NCI-H69 (cell line): ENCODE data around the gene PRORP.
A peak's percentile ranks its signal among the peaks of the same experiment; 100 is the strongest.
"Not testable (repeated sequence)": the region's sequence is repeated elsewhere in the genome, so short reads cannot be mapped to it uniquely, and the experiment has no call there.

Source experiments
- DNase-seq: peaks from one replicate; lab custom pipeline; 2025; lab: John Stamatoyannopoulos, UW

PRORP gene

DNA sequence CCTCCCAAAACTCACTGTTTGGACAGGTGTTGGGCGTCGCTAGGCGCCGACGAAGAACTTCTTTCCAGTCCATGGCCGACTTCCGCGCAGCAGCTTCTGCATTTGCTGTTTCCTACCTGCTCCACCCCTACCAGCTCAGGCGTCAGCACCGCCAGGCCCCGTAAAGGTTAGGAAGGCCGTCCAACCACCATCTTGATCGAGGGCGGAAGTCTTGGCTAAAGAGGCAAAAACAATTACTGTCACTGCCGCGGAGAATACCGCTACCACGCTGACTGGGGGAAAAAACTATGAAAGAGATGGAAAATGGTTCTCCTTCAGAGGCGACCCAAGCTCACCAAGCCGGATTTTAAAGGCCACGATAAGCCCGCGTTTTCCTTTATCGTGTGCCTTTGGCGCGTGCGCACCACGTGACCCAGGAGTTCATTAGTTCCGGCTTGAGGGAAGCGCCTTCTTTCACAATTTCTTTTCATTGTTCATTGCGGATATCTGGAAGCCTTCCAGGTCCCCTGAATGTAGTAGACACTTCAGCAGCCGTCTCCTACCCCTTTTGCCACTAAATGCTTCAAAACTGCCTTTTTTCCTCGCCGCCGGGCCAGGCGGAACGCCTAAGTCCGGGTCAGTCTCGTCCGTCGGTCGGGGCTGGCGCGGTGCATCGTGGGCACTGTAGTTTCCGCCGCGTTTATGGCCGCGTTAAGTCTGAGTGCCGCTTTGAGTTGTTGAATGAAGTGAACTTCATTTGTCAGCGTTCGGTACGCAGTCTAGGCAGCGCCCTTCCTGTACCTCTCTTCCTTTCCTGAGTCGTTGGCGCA, at the start of gene PRORP, which contains the start of gene PPP2R3C:
Gene PRORP, plus strand, starts transcription at position 666 of the 809 bp plus-strand sequence. CDS start 694 bp downstream, outside the sequence.
Gene PPP2R3C, minus strand, starts transcription at position 104 of the 809 bp plus-strand sequence. Its CDS starts 31 bp downstream, at position 73.
- DNase-seq, result peak; percentile 98

GRCh38 chr14:35073486-35073885, 48.9 kb upstream of the PRORP start:
- DNase-seq, result peak; percentile 24

- no peak for DNase-seq
Observed at GRCh38 chr14:35078082-35078481, 44.3 kb upstream of the PRORP start.

DNA sequence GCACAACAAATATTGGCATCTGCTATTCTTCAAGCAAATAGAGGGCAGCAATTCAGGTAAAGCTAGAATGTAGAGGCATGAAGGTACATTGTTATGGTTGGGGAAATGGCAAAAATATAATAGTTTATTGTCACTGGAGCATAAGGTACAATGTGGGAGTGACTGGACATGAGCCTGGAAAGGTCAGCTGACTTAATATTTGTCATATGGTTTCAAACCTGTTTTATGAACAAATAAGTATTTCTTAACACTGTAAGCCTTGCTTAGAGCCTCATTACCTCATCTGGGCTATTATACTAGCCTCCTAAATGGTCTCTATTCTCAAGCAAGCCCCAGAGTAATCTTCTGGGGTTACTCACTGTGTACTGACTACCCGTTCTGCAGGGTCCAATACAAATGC, 42.6 kb upstream of the PRORP start:
- no peak for DNase-seq

DNA sequence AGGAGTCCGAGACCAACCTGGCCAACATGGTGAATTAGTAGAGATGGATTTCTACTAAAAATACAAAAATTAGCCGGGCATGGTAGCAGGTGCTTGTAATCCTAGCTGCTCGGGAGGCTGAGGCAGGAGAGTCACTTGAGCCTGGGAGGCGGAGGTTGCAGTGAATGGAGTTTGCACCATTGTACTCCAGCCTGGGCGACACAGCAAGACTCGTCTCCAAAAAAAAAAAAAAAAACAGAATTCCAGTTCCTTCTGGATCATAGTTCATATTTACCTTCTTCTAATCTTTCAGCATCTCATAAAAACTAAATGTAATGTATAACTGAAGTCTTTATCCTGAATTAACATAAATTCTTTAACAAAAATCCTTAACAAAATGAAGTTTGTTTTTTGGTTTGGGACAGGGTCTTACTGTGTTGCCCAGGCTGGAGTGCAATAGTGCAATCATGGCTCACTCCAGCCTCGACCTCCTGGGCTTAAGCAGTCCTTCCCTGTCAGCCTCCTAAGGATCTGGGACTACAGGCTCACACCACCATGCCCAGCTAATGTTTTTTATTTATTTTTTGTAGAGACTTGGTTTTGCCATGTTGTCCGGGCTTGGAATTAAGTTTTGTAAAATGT, 38.7 kb upstream of the PRORP start:
- no peak for DNase-seq

- no peak for DNase-seq
Observed at GRCh38 chr14:35085441-35085840, 36.9 kb upstream of the PRORP start.

GRCh38 chr14:35088514-35088913, 33.8 kb upstream of the PRORP start:
- no peak for DNase-seq

GRCh38 chr14:35094645-35095044, 27.7 kb upstream of the PRORP start:
- DNase-seq, result not testable (repeated sequence)

- DNase-seq, result no peak
Observed at GRCh38 chr14:35107866-35108265, 14.5 kb upstream of the PRORP start.

DNA sequence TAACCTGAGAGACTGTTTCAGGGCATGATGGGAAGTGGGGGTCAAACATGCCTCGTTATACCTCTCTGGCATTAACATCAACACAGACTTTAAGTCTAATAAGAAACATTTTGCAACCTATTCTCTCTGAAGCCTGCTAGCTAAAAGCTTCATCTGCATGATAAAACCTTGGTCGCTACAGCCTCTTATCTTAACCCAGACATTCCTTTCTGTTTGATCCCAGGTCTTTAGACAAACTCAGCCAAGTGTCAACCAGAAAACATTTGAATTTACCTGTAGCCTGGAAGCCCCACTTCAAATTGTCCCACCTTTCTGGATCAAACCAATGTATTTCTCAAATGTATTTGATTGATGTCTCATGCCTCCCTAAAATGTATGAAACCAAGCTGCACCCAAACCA, 9.7 kb upstream of the PRORP start:
- DNase-seq, result no peak

DNA sequence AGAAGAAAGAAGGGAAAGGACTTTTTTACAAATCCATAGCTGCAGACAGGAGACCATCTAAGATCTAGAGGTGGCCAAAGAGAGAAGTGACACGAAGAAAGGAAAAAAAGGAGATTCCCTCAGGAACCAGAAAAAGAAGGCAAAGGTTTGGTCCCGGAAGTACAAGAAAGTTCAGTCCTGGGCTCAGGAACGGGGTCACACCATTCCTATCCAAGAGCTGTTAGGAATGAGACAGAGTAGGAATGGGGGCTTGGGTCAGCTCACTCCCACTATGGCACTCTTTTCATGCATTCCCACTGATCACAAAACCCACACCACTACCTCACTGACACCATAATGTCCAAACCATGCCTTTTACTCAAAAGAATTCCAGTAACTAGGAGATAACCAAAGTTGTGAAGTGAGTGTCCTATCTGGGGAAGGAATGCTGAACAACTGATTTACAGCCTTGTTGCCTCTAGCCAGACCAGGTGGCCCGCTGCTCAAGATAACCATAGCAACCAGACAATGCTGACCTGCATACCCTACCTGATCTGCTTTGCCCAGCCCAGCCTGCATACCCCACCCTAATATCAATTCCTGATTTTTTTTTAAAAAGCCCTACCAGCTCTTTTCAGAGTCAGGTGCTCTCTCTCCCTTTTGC, 8.9 kb upstream of the PRORP start:
- no peak for DNase-seq

DNA sequence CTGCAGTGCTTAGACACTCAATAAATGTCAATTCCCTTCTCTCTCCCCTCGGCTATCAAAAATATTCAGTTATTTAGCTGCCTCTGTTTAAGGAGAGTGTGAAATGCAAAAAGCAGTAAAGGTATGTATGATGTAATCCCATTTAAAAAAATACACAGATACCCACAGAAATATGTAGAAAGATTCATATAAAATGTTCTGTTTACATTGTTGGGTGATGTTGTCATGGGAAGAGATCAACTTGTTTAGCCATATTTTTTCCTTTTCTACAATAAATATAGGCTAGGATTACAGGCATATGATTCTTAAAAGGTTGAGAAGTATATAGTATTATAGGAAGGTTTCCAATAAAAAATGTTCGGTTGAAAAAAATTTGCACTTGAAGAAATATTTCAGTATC, 8.3 kb upstream of the PRORP start:
- DNase-seq, result no peak

DNA sequence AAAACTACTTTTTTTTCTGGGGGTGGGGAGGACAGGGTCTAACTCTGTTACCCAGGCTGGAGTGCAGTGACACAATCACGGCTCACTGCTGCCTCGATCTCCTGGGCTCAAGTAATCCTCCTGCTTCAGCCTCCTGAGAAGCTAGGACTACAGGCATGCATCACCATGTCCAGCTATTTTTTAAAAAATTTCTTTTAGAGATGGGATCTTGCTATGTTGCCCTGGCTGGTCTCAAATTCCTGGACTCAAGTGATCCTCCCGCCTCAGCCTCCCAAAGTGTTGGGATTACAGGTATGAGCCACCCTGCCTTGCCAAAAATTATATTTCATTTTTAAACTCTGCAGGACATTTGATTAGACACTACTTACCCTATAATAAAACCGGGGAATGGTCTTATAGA, 6.1 kb upstream of the PRORP start:
- no peak for DNase-seq

GRCh38 chr14:35117112-35117511, 5.2 kb upstream of the PRORP start:
- DNase-seq, result no peak

GRCh38 chr14:35121026-35121886, 1.1 kb upstream of the PRORP start:
- DNase-seq, result peak; percentile 56

GRCh38 chr14:35122696-35123387, 490 bp downstream of the PRORP start:
- peak; percentile 84 for DNase-seq

GRCh38 chr14:35123388-35123703, 994 bp downstream of the PRORP start:
- no peak for DNase-seq

DNA sequence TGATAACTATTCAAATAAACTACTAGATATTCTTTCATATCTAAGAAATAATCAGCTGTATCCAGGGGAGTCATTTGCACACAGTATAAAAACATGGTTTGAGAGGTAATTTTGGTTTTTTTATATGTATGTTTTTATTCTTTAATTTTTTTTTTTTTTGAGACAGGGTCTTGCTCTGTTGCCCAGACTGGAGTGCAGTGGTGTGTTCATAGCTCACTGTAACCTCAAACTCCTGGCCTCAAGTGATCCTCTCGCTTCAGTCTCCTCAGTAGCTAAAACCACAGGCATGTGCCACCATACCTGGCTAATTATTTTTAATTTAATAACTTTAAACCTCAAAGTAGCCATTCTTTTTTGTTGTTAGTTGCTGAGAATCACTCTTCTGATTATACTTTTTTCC, 1.8 kb downstream of the PRORP start:
- no peak for DNase-seq

DNA sequence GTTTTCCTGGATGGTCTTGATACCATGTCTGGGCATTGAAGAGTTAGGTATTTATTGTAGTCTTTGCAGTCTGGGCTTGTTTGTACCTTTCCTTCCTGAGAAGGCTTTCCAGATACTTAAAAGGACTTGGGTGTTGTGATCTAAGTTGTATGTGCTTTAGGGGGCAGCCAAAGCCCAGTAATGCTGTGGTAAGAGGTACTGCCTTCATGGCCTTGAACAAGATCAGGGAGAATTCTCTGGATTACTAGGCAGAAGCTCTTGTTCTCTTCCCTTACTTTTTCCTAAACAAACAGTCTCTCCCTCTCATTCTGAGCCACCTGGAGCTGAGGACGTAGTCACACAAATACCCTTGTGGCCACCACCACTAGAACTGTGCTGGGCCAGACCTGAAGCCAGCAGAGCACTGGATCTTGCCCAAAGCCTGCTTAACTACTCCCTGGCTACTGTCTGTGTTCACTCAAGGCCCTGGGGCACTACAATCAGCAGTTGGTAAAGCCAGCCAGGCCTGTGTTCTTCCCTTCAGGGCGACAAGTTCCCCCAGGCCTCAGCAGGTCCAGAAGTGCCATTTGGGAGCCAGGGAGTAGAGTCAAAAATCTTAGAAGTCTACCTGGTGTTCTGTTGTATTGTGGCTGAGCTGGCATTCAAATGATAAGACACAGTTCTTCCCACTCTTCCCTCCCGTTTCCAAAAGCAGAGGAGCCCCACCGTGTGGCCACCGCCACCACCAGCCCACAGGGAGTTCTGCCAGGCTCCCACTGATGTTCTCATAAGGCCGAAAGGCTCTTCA, 11.4 kb downstream of the PRORP start:
- no peak for DNase-seq

GRCh38 chr14:35134329-35135123, 12.2 kb downstream of the PRORP start:
- DNase-seq, result no peak
